Heart left ventricle (tissue), 13 donors: ENCODE measurements around the gene SPECC1L.

ENCODE experiments used
- CTCF ChIP-seq, 12 donors: fragments of 200-600 bp; sonication (generic) in 4 of 12; IDR thresholded peaks; one replicate each; pipeline versions ENCODE4 v1.5.0 to v1.8.0; 2018 to 2022; ENCODE audit warnings: antibody characterized with exemption in 12 of 12, mild to moderate bottlenecking in 5 of 12
- POLR2A ChIP-seq, 2 donors: fragments of 450-650 bp; IDR thresholded peaks; one replicate each; pipeline ENCODE4 v1.6.1; 2017; ENCODE audit warnings: antibody characterized with exemption in 2 of 2, mild to moderate bottlenecking in 2 of 2, moderate library complexity in 2 of 2
- donor health status: ischemic (EF 13 %, LVEDD 7.1; RV severe dilation, severe dysfunction).
- donor health status: DM: no; HTN: yes; CAD: no.
- donor health status: DM: no; HTN: no; CAD: no.
- donor health status: ischemic (EF 25% LVEDD 6.9; RV normal size, moderate dysfunction).
- donor health status: ischemic (EF 25% LVEDD 5.7; RV mildly dilated, moderate dysfunction).
- donor health status: ischemic (EF 35%, LVEDD 5.7; RV mildly dilated, moderate dysfunction).
- donor health status: nonischemic (EF 11% LVEDD 7.7; RV severe dilation, severe dysfunction).
- donor health status: DM: yes; HTN: yes; CAD: no.
- donor health status: PGD.
- donor health status: ischemic (EF 29% LVEDD 5.4; RV normal size, mild dysfunction).
- donor health status: nonischemic (EF 23%, LVEDD 6.1; RV moderate dilation, normal function).

GRCh38 chr22:24321999-24322398 is 51.4 kb downstream of the SPECC1L start:
- no peak for TF ChIP-seq CTCF (IDR thresholded peaks at IDR 0.05)
- no peak for TF ChIP-seq POLR2A (IDR thresholded peaks at IDR 0.05)
